HG03196 (cell line): ENCODE measurements around the gene ERRFI1.
"Not testable (repeated sequence)": the region's sequence is repeated elsewhere in the genome, so short reads cannot be mapped to it uniquely, and the experiment has no call there.

ENCODE experiments used
- ATAC-seq: cut with Tn5 transposase; IDR thresholded peaks from one replicate; pipeline ENCODE4 v1.9.1; 2021; ENCODE audit not compliant: unreplicated experiment

Gene ERRFI1

GRCh38 chr1:8026153-8026975, at the start of gene ERRFI1:
TSS of gene ERRFI1 (minus strand) at chr1:8026309. CDS start at chr1:8015619, 10,690 bp downstream.
- ATAC-seq: peak; percentile 84

GRCh38 chr1:8075511-8076051, 49.5 kb upstream of the ERRFI1 start:
- no peak for ATAC-seq

GRCh38 chr1:8073112-8073855, 47.2 kb upstream of the ERRFI1 start:
- no peak for ATAC-seq

GRCh38 chr1:8070381-8070811, 44.3 kb upstream of the ERRFI1 start:
- ATAC-seq: no peak

GRCh38 chr1:8069614-8070320, 43.7 kb upstream of the ERRFI1 start:
- not testable (repeated sequence) for ATAC-seq

DNA sequence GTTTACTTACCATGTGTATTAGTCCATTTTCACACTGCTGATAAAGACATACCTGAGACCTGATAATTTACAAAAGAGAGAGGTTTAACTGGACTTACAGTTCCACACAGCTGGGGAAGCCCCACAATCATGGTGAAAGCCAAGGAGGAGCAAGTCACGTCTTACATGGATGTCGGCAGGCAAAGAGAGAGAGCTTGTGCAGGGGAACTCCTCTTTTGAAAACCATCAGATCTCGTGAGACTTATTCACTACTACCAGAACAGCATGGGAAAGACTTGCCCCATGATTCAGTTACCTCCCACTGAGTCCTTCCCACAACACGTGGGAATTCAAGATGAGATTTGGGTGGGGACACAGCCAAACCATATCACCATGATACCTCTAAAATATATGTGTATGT, 39.3 kb upstream of the ERRFI1 start:
- ATAC-seq: no peak

GRCh38 chr1:8063298-8064036, 37.4 kb upstream of the ERRFI1 start:
- no peak for ATAC-seq

- ATAC-seq: no peak
These were observed 36.8 kb upstream of the ERRFI1 start for GRCh38 chr1:8062861-8063260.

- no peak for ATAC-seq
These were observed 35.7 kb upstream of the ERRFI1 start for GRCh38 chr1:8061673-8062386.

DNA sequence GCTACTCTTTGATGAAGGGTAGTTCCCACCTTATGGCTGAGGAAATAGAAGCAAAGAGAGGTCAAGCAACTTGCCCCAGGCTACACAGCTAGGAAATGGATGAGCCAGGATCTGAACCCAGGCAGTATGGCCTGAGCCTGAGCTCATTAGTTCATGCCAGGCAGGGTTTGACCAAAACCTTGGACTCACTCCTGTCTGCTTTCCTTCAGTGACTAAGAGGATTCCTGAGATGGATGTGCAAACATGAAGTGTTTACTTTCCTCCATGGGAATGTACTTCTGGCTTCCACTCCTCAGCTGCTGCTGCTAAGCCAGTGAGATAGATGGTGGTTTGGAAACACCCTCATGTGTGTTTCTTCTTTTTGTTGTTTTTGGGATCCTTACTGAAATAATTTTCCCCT, 35.1 kb upstream of the ERRFI1 start:
- no peak for ATAC-seq

- ATAC-seq: no peak
These were observed 33.1 kb upstream of the ERRFI1 start for GRCh38 chr1:8059161-8059622.

GRCh38 chr1:8057779-8058178, 31.7 kb upstream of the ERRFI1 start:
- ATAC-seq: not testable (repeated sequence)

DNA sequence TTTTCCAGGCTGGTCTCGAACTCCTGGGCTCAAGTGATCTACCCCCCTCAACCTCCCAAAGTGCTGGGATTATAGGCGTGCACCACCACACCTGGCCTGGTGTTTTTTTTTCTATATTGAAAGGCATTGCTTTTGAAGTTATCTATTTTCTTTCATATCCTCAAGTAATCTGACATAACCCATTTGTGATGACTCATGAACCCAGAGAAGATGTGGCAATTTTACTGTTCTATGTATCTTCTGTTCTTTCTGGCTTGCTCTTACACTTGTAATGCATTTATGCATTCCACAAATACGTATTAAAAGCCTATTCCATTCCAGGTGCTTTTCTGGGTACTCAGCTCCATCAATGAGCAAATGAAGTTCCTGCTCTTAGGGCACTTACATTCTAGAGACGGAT, 29.9 kb upstream of the ERRFI1 start:
- no peak for ATAC-seq

DNA sequence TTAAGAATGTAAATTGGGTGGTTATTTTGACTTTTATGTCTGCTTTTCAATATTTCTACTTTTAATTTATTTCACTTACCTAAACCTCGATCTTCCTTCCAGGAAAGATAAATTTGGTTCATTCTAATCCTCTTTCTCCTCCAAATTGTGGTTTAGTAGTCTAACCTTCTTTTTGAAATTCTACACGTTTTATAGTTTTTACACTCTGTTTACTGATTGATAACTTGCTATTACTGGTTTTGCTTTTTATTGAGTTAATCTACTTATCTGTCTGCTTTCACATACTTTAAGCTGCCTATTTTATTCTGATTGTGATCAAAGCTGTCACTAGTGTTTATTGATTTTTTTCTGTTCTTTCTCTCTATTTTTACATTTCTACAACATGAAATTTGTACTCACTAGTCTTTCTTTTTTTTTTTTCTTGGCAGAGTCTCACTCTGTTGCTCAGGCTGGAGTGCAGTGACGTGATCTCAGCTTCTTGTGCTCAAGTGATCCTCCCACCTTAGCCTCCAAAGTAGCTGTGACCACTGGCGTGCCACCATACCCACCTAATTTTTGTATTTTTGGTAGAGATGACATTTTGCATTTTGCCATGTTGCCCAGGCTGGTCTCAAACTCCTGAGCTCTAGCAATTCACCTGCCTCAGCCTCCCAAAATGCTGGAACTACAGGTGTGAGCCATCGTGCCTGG, 27.9 kb upstream of the ERRFI1 start:
- no peak for ATAC-seq

- no peak for ATAC-seq
These were observed 25.5 kb upstream of the ERRFI1 start for GRCh38 chr1:8051650-8052049.

DNA sequence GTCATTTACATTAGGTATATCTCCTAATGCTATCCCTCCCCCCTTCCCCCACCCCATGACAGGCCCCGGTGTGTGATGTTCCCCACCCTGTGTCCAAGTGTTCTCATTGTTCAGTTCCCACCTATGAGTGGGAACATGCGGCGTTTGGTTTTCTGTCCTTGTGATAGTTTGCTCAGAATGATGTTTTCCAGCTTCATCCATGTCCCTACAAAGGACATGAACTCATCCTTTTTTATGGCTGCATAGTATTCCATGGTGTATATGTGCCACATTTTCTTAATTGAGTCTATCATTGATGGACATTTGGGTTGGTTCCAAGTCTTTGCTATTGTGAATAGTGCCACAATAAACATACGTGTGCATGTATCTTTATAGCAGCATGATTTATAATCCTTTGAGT, 23.1 kb upstream of the ERRFI1 start:
- not testable (repeated sequence) for ATAC-seq

DNA sequence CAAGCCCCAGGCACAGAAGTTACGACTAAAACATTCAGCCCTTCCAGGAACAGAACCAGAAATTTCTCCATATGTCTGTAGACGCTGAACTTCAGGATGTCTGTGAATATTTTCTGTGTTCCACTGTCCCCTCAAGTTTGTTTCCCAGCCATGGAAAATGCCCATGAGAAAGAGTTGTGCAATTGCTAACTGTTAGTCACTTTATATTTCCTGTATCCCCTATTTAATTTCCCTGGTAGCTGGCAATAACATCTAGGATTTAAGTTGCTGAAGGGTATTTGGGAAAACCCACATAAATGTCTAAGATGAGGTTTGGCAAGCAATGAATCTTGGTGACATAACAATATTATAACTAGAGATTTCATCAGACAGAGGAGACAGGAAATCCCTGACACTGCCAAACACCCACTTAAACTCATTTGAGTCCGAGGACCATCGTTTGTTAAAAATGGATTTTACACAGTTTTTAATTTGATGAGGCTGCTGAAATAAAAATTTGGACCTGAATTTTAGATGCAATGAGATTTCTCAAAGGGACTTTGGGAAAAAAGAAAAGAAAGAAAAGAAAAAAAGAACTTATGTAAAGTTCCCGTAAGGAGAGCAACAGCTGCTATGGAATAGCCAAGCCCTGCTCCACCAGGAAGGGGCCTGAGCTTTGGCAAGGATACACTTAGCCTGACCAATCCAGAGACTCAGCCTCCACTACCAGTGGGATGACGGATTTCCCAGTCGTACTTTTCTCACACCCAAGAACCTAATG, 21.8 kb upstream of the ERRFI1 start:
- ATAC-seq: no peak

GRCh38 chr1:8047112-8047511, 21.0 kb upstream of the ERRFI1 start:
- ATAC-seq: no peak

DNA sequence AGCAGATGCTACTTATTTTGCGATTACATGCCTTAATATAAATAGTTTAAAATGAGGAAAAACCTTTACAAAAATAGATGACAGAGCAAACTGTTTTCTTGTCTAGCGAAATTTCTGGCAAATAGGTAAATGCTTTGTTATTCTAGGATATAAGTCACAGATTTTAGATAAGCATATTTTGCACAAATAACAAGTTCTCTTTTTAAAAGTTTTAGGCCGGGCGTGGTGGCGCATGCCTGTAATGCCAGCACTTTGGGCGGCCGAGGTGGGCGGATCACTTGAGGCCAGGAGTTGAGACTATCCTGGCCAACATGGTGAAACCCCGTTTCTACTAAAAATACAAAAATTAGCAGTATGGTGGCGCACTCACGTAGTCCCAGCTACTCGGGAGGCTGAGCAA, 20.3 kb upstream of the ERRFI1 start:
- no peak for ATAC-seq
